GM18870 (cell line): Measurements from ENCODE around the gene IQSEC1.
"Not testable (repeated sequence)": the region's sequence is repeated elsewhere in the genome, so short reads cannot be mapped to it uniquely, and the experiment has no call there.

Experiments used
- ATAC-seq: cut with Tn5 transposase; IDR thresholded peaks from one replicate; pipeline ENCODE4 v1.9.1; 2021; ENCODE audit warnings: moderate library complexity; ENCODE audit not compliant: unreplicated experiment

IQSEC1 gene

DNA sequence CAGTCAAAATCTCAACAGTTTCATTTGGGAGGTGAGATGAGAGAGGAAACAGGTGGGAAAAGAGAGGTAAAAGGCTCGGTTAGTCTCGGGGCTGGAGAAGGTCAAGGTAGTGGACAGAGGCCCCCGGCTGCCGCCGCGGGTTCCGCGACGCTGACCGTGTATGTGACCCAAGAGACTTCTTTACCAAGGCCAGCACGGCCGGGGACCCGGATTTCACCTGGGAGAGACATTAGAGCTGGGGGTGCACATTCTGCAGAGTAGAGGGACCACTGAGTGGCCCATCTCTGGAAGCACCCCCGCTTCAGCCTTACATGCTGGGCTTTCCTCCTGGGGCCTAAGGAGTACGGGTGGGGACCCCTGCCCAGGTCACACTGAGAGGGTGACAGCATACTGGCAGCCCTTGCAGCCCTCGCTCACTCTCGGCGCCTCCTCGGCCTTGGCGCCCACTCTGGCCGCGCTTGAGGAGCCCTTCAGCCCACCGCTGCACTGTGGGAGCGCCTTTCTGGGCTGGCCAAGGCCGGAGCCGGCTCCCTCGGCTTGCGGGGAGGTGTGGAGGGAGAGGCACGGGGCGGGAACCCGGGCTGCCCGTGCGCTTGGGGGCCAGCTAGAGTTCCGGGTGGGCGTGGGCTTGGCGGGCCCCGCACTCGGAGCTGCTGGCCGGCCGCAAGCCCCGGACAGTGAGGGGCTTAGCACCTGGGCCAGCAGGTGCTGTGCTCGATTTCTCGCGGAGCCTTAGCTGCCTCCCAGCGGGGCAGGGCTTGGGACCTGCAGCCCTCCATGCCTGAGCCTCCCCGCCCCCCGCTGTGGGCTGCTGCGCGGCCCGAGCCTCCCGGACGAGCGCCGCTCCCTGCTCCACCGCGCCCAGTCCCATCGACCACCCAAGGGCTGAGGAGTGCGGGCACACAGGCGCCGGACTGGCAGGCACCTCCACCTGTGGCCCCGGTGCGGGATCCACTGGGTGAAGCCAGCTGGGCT, 190.6 kb downstream of the IQSEC1 start:
- ATAC-seq = no peak

DNA sequence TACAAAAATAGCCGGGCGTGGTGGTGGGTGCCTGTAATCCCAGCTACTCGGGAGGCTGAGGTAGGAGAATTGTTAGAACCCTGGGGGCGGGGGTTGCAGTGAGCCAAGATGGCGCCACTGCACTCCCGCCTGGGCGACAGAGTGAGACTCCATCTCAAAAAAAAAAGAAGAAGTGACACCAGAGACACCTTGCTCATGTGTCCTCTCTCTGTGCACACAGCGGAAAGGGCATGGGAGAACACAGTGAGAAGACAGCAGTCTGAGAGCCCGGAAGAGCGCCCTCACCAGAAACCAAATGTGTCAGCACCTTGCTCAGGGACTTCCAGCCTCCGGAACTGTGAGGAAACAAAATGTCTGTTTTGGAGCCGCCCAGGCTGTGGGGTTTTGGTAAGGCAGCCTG, 191.4 kb downstream of the IQSEC1 start:
- not testable (repeated sequence) for ATAC-seq

- ATAC-seq = no peak
These were observed 193.9 kb downstream of the IQSEC1 start for GRCh38 chr3:12879191-12879815.

GRCh38 chr3:12878758-12879157, 194.5 kb downstream of the IQSEC1 start:
- ATAC-seq = not testable (repeated sequence)

DNA sequence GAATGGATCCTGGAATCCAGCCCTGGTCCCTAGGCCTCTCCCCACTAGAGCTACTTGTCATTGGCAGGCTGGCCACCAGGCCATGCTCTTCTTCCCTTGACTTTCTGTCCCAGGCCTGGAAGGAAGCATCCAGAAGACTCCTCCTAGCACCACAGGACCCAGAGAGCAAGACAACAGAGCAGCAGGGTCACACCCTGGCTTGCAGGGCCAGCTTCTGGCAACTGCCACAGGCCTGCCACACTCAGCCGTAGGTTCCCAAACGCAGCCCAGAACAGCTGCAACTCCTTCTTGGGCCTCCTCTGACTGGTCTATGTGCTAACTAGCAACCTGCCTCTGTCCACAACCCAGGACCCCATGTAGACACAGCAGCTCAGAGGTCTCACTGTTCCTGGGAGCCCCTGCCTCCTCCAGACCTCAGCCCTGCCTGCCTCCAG, 195.1 kb downstream of the IQSEC1 start:
- ATAC-seq = no peak

DNA sequence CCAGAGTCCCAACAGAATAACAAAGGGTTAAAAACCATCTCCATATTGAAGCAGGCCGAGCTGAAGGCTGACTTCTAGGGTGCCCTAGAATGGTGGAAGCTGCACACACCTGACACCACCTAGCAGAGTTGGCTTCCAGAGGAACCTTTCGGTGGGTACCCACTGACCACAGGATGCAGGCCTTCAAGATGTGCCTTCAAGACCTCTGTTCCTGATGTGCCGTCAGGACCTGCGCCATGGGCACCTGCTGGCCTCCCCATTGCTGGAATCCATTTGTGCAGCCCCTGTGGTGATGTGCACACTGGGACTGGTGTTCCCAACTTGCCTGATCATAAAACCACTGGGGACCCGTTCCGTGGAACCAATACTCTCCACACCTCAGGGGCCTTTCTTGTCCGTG, 196.2 kb downstream of the IQSEC1 start:
- ATAC-seq = no peak

- no peak for ATAC-seq
These were observed 197.1 kb downstream of the IQSEC1 start for GRCh38 chr3:12875857-12876836.

- no peak for ATAC-seq
These were observed 201.7 kb downstream of the IQSEC1 start for GRCh38 chr3:12871404-12871983.

GRCh38 chr3:12870942-12871341, 202.3 kb downstream of the IQSEC1 start:
- ATAC-seq = no peak

DNA sequence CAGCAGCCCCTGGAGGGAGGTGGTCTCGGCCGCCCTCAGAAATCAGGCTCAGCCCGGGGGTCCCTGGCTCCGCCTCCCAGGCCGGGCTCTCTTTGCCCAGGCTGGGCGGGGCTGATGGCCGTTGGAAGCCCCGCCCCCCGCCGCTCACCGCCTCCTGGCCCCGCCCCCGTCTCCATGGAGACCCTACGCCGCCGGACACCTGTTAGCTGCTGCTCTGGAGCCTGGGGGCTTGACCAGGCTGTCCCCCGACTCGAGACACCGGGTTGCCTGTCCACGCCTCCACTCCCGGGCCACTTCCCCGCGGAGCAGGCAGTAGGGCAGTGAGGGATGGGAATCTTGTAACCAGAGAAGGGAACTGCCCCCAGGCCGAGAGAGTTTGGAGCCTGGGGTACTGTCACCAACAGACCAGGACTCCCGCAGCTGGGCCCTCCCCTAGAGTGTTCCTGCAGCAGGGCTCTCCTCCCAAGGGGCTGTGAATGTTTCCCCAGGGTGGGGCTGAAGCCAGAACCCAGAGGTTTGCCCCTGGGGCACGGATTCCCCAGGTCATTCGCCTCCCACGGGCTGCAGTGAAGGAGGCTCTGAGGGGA, 204.1 kb downstream of the IQSEC1 start:
- no peak for ATAC-seq

DNA sequence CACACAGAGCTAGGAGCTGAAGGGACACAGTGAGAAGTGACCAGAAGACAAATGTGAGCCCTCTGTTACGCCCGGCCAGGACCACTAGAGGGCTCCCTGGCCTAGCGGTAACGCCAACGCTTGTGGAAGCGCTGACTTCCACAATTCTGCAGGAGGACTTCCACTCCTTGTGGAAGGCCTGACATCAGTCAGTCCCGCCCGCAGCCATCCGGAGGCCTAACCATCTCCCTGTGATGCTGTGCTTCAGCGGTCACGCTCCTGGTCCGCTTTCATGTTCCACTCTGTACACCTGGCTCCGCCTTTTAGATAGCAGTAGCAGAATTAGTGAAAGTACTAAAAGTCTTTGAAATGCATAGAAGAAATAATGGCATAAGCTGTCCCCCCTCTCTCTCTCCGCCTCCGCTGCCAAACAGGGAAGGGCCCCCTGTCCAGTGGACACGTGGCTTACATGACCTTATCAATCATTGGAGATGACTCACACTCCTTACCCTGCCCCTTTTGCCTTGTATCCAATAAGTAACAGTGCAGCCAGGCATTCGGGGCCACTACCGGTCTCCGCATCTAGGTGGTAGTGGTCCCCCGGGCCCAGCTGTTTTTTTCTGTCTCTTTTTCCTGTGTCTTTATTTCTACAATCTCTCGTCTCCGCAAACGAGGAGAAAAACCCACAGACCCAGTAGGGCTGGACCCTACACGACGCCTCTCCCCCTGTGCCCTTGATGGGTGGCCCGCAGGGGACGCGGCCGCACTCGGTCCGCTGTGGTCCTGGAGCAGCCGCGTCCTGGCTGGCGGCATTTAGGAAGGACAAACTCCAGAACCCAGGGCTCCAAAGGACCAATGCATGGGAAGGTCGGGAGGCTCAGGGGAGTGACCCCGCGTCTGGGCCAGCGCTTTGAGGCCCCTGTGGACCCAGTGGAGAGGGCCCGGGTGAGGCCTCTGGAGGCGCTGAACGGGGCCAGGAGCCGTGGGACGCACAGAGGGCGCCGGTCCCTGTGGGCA, 204.9 kb downstream of the IQSEC1 start:
- peak; percentile 60 for ATAC-seq

- no peak for ATAC-seq
These were observed 206.4 kb downstream of the IQSEC1 start for GRCh38 chr3:12866836-12867235.

GRCh38 chr3:12865271-12865670, 208.0 kb downstream of the IQSEC1 start:
- ATAC-seq = no peak

DNA sequence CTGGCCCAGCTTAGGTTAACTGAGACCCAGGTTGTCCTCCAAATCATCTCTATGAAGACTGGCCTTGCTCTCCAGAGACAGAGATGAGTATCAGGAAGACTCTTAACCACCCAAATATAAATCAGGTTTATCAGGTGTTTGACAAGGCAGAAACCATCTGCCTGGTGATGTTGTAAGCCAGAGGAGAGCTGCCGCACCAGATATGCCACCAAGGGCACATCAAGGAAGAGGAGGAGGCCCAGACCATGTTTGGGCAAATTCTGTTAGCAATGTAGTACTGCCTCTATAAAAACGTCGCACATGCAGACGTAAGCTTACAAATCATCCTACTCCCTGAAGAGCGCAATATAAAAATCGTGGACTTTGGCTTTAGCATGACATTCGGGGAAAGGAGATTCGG, 210.8 kb downstream of the IQSEC1 start:
- no peak for ATAC-seq

DNA sequence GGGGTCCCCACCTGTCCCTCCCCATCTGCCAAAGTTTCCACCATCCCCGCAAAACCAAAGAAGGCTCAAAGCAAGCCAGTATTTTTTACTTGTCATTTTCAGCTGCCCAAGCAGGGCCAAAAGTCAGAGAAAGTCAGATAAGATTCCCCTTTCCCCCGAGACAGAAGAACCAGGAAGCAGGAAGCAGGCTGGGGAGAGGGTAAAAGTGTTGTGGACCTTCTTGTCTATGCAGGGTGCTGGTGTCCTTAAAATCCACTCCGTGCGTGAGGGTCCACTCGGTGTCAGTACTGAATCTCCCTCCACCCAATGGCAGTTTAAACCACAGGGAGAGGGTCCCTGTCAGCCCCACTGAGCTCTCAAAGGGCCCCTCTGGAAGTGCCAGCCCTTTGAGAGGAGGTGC, 211.6 kb downstream of the IQSEC1 start:
- ATAC-seq = no peak

DNA sequence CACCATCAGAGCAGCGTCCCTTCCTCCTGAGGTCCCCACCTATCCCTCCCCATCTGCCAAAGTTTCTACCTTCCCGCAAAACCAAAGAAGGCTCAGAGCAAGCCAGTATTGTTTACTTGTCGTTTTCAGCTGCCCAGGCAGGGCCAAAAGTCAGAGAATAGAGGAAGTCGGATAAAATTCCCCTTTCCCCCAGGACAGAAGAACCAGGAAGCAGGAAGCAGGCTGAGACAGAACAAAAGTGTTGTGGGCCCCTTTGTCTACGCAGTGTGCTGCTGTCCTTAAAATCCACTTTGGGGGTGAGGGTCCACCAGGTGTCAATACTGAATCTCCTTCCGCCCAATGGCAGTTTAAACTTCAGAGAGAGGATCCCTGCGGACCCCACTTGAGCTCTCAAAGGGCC, 213.4 kb downstream of the IQSEC1 start:
- ATAC-seq = no peak

GRCh38 chr3:12856626-12857025, 216.6 kb downstream of the IQSEC1 start:
- ATAC-seq = no peak

DNA sequence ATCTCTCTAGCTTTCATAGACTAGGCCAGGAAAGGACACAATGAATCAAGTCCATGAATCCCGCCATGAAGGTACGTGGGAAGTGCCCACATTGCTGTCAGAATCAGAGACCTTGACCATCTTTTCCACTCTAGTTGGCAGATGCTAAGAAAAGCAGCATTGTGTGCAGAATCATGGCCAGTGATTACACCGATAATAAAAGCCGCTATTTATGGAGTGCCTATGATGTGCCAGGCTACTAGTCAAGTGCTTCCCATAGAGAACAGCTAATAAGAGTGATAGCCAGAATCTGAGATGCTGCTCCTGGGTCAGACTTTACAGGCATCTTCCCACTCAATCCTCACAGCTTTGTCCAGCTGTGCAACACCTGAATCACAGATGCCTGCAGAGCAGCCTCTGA, 218.7 kb downstream of the IQSEC1 start:
- no peak for ATAC-seq

DNA sequence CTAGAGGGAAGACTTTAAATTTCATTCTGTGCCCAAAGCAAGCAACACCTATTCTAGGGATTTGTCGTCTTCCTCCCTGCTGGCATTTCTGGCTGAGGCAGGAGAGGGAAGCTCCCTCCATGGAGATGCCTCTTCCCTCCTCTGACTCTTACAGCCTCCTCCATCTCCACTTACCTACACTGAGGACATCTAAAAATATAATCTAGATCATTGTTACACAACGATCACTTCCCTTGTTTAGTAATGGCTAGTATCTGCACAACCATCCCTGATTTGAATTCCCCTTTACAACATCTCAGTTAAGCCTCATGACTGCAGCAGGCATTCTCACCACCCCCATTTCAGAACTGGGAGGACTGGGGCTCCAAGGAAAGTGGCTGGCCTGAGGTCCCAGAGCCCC, 219.4 kb downstream of the IQSEC1 start:
- not testable (repeated sequence) for ATAC-seq
